Tibial nerve (tissue), 4 donors: Measurements from ENCODE around the gene EIF3L.
A peak's percentile ranks its signal among the peaks of the same experiment; 100 is the strongest.

Source experiments
- EP300 ChIP-seq, 2 donors: sonication (generic); formaldehyde crosslinking; IDR thresholded peaks; one replicate each; pipeline ENCODE4 v1.6.1; 2017; ENCODE audit warnings: antibody characterized with exemption in 2 of 2, mild to moderate bottlenecking in 1 of 2
- POLR2A ChIP-seq, 2 donors: fragments of 450-650 bp; IDR thresholded peaks; one replicate each; pipeline ENCODE4 v1.6.1; 2017; ENCODE audit warnings: antibody characterized with exemption in 2 of 2, mild to moderate bottlenecking in 2 of 2, moderate library complexity in 2 of 2
- TF ChIP-seq, protein P1 (sequence below), 5 experiments: fragments of 200-600 bp in 3 of 5; fragments of 450-650 bp in 2 of 5; sonication (generic) in 3 of 5; IDR thresholded peaks; one replicate each; pipeline ENCODE4 v1.5.1; 2016 to 2019; ENCODE audit warnings: antibody characterized with exemption in 5 of 5, mild to moderate bottlenecking in 3 of 5, moderate library complexity in 2 of 5

DNA sequence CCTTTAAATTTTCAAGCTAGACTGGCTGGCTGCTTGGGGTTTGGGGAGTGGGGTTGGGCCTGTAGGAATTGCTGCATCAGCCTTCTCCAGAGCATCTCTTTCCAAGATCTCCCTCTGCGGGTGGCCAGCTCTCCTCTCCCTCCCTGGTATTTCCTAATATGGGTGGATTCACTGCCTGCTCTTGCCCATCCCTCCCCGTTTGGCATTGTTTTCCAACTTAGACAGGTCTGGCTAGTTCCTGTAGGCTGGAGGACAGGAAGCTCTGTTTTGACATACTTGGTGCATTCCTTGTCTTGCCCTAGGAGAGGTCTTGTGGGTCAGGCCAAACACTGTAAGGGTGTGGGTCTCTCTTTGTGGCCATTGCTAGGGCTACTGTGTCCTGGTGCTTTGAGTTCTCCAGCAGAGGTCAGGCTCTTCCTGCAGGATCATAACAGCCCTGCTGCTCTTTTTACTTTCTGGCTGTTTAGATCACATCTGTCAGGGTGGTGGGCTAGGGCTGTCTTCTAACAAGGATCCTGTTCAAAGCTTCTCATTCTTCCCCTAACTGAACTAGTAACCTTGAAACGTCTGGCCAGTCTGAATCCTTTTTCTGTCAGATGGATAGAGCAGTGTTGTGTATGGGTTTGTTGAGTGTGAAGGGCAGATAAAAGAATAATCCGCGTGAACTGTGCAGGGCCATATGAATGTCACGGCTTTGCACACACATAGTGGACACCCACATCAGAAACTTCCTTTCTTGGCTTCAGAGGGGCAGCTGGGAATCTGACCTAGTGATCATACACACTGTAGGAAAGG lies 38.6 kb downstream of the EIF3L start:
- TF ChIP-seq, protein P1, sequence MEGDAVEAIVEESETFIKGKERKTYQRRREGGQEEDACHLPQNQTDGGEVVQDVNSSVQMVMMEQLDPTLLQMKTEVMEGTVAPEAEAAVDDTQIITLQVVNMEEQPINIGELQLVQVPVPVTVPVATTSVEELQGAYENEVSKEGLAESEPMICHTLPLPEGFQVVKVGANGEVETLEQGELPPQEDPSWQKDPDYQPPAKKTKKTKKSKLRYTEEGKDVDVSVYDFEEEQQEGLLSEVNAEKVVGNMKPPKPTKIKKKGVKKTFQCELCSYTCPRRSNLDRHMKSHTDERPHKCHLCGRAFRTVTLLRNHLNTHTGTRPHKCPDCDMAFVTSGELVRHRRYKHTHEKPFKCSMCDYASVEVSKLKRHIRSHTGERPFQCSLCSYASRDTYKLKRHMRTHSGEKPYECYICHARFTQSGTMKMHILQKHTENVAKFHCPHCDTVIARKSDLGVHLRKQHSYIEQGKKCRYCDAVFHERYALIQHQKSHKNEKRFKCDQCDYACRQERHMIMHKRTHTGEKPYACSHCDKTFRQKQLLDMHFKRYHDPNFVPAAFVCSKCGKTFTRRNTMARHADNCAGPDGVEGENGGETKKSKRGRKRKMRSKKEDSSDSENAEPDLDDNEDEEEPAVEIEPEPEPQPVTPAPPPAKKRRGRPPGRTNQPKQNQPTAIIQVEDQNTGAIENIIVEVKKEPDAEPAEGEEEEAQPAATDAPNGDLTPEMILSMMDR (IDR thresholded peaks at IDR 0.05), result peak; percentile 35 to 75 (median 58)
- peak in 1 of 2 donors; percentile 44 for TF ChIP-seq EP300 (IDR thresholded peaks at IDR 0.05)
- no peak for TF ChIP-seq POLR2A (IDR thresholded peaks at IDR 0.05)
